CD1c-positive myeloid dendritic cell (primary cell): ENCODE measurements around the gene PPP3CA.

Source experiments
- DNase-seq: peaks from one replicate; pipeline ENCODE4 v3.0.0-alpha.2; 2016; ENCODE audit errors: extremely low spot score

Gene PPP3CA

DNA sequence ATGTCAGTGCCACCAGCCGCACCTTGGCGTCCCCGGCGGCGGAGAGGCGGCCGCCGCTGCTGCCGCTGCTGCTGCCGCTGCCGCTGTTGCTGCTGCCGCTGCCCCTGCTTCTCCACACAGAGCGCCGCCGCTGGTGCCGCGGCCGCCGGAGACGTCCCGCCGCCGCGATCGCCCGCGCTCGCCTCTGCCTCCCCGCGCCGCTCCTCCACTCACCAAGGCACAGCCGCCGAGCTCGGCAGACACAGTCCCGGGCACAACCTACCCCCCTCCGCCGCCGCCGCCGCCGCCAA, at the start of gene PPP3CA:
TSS of gene PPP3CA (minus strand) at position 260 of the 290 bp plus-strand sequence.
- no peak for DNase-seq

DNA sequence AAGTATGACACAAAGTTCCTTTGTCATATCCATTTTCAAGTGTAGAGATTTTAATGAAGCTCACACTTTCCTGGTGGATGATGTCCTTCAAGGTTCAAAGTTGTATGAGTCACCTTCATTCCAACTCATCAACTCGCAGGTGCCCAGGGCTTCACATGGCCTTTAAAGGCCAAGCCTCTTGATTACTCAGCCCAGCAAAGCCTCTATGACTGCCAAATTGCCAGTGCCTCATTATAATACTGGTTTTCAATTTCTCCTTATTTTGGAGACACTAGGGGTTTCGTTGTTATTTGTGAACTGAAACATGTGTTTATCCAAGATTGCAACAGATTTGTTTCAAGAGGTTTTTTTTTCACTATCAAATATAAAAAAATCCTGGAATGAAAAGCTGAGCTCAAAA, 45.9 kb upstream of the PPP3CA start:
- no peak for DNase-seq

DNA sequence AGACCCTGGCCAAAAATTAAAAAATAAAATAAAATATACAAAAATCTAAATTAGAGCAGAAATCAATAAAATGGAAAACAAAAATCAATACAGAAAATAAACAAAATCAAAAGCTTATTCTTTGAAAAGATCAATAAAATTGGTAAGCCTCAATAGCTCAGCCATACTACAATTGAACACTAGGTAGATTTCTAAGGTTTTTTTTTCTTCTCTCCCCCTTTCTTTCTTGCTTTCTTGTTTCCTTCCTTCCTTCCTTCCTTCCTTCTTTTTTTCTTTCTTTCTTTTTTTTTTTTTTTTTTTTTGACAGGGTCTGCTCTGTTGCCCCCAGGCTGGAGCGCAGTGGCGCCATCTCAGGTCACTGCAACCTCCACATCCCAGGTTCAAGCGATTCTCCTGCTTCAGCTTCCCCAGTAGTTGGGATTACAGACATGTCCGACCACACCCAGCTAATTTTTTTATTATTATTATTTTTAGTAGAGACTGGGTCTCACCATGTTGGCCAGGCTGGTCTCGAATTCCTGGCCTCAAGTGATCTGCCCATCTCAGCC, 23.4 kb upstream of the PPP3CA start:
- no peak for DNase-seq

DNA sequence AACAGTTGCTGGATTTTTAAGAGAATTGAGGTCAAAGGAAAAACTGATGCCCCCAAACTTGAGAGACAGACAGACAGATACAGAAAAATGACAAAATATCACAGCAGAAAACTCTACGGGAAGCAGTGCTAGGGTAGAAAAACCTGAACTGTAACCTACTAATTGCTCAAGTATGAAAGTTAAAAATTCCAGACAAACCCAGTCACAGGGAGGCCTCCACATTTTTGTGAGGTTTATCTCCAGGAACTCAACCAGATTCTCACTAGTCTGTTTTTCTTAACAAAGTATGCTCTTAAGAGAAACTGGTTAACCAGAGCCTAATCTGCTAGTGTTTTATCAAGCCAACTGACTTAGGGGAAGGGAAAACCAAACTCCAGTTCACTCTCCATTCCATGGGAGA, 19.9 kb upstream of the PPP3CA start:
- DNase-seq = no peak

DNA sequence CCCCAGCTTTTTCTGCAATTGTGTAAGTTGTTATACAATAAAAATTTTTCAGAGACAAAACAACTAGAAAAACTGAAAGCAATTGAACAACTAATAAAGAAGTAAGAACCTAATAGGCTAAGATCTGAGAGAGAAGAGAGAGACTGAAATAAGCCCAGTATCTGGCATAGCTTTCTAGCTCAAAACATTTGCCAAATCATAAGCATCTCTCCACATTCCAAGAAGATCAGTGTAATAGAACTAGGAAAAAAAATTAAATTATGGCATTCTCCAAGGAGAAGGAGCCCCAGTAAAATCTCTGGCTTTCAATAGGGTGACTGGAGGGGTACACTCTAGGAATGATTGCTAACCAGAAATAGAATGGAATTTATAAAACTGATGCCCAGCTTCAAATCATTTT, 19.0 kb upstream of the PPP3CA start:
- DNase-seq = no peak

DNA sequence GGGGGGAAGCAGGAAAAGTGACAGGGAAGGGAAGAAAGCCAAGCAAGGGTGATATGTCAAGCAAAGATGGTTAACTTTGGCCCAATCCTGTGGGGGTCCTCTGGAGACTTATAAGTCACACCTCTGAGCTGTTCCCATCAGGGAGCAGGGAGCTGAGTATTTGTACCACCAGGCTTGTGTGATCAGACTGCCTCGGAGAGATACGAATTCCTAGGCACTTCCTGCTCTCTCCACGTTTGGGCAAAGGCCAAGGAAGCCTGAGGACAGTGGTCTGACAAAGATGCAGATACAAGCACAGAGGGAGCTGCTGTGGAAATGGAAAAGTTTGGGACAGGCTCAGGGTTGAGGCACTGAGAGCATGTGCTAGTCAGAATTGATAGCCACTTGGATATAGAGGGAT, 10.4 kb upstream of the PPP3CA start:
- no peak for DNase-seq

DNA sequence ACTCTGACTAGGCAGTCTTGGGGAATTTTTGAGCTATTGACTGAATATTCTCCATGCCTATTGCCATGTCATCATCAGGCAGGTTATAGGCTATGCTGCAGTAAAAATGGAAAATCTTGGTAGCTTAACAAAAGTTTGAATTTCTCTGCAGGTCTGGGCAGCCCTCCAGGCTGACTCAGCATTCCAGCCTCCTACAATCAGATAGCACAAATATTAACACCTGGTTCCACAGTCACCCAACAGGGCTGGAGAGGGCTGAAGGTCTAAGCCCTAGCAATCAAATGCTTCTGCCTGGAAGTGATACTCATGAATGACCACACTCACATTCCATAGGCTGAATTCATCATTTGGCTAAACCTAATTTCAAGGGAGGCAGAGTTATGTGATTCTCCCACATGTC, 9.6 kb upstream of the PPP3CA start:
- DNase-seq = no peak

DNA sequence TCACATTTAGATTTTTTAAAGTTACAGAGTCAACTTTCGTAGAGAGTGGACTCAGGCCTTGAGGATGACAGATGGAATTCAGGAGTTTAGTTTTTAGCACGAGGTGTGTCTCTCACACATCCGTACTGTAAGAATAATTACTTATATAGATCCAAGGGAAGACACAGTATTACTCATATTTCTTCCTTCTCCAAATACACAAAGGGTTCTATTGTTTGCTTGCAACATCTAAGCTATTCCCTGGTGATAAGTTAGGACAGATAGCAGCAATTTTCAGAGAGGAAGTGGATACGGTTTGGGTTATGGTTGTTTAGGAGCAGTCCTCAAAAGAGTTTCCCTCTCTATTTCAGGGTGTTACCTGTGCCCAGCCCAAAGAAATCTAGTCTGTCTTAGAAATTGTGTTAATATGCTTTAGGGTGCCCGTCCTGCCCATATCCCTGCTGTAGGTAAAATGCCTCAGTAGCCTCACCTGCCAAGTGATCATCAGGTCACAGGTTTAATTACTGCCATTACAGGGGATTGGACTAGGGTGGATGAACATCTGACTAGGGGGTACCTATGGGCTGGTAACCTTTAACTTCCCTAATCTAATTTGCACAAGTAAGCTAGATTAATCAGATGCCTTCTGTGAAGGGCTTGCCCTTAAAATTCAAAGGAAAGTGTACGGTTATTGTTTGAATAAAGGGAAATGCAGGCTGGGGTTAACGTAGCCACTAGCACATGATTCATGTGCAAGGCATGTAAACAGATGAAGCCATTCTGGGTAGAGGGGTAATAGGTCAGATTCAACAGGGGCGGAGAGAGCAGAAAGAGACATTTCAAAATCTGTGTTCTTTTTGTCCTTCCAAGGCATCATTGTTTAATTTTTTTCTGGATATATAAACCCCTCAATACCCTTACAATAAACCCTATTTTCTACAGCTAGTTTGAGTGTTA, 8.7 kb upstream of the PPP3CA start:
- DNase-seq = no peak

DNA sequence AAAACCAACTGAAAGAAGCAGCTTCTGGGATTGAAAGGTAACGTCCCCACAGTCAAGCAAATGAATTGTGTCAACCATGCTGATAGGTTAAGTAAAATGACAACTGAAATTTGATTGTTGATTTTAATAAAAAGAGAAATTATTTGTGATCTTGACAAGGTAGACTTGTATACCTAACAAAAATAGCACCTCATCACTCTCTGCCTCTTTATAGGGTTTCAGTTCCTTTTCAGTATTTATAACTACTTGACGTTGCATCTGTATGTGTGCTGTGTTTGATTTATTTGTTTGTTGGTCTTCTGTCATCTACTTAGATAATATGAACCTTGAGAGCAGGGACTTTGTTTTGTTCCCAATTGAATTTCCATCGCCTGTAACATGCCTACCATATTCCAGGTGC, 7.9 kb upstream of the PPP3CA start:
- no peak for DNase-seq

DNA sequence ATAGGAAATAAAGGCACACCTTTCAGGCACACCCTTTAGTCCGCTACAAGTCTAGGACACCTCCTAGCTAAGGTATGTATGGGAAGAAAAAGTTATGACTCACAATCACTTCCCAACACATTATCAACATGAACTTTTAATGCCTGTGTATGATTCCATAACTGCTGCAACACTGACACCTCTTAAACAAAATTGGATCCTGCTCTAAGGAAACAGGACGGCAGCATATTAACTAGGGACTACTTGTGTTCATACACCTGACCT, 2.4 kb upstream of the PPP3CA start:
- no peak for DNase-seq

DNA sequence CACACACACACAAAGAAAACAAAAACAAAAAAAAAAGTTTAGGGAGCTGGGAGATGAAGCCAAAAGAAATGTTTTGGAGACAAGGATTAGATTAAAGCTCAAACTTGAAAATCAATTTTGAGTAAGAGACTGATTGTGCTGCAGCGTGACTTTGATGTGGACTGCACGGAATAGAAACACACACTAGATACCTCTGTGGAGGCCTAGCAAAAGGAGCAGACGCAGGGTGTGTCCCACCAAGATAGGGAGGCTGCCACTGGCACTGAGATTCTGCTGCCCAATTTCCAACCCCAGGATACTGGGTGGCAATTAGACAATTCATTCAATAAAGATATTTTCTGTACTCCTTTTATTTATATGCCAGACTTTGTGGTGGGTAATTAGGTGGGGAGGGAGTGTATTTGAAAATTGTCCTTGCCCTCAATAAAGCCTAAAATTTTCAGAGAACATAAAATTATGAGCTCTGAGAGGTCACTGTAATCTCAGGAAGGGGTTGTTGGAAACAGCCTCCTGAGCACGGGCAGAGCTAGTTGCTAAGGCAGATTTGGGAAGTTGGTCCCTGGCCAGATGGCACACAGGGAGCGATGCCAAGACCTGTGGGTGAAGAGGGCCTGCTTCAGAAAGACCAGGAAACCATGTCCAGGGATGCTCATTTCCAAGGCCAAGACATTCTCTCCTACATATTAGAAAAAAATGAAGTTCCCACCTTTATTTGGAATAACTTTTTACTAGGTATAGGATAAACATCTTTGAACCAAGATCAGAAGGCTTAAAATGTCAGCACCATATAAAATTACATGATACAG, 1.9 kb upstream of the PPP3CA start:
- peak; percentile 32 for DNase-seq

DNA sequence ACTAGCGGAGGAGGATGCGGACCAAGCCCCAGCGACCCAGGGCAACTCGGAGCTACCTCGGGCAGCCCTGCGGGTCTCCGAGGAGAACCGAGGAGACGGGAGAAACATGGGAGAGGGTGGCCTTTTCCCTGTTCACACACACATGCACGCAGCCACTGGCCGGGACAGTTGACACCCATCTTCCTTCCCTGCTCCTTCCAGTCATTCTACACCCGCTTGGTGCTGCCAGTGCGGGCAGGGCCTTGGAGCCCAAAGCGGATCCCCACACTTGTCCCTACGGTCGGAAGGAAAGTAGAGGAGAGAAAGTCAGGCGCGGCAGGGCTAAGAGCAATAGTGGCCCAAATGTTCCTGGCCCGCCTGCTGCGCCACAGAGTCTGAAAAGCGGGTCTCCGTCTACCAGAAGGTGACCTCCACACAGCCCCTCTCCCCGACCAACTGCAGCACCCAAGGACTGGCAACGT, 1.1 kb upstream of the PPP3CA start:
- DNase-seq = no peak

DNA sequence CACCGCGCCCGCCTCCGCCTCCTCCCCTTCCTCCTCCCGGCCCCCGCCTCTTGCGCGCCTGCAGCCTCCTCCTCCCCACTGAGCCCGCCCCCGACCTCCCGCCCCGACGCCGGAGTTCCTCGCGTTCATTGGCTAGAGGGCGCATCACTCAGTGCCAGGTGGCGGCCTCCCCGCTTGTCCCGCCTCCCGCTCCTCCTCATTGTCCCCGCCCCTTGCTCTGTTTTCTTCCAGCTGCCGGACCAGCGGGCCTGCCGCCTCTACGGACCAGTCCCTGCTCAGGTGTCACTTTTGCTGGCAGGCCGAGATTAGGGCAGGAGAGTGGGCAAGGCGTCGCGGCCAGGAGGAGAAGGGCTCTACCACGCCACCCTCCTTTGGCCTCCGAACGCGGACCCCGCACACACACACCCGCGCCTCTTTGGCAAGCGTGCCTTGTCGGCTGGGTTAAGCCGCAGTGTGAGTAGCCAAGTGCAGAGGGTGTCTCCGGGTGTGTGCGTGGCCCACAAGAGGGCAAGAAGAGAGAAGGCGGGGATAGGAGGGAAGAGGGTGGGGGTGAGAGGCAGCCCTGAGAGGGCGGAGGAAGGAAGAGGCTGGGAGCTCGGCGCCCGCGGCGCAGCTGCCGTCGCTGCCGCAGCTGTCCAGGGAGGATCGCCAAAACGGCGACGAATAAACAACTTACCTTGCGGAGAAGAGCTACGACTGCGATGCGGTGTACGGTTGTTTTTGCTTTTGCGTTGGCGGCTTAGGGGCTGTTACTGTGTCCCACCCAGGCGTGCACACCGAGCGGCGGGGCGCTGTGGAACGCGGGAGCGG, 436 bp upstream of the PPP3CA start:
- DNase-seq = peak; percentile 98

DNA sequence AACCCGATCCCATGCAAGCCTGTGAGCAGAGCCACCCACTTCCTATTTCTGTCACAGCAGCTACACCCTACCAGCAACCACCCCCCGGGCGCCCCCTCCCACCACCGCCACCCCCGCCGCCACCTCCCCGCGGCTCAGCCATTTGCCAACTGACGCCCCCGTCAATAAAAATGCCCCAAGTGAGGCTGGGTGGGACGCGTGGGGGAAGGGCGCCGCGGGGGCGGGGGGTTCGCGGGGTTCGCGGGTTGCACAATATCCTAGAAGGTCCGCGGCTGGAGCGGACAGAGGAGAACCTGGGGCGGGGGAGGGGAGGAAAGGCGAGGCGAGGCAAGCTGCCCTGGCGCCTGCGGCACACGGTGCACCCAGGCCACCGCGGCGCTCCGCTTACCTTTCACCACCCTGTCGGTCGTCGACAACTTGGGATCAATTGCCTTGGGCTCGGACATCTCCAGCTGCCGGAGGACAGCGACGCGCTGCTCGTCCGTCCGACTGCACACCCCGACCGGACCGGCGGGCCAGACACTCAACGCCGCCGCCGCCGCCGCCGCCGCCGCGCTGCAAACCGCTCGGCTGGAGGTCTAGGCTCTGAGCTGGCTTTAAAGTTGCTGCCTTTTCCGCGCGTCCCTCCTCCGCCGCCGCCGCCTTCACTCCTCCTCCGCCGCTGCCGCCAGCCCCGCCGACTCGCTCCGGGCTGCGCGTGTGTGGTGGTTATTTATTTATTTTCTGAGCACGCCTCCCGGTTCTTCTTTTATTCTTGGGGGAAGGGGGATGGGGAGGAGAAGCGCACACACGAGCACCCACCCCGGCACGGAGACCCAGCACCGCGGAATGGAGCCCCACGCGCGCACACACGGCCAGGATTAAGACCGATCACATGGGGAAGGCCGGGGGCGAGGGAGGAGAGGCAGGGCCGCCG, 717 bp downstream of the PPP3CA start:
- peak; percentile 76 for DNase-seq

DNA sequence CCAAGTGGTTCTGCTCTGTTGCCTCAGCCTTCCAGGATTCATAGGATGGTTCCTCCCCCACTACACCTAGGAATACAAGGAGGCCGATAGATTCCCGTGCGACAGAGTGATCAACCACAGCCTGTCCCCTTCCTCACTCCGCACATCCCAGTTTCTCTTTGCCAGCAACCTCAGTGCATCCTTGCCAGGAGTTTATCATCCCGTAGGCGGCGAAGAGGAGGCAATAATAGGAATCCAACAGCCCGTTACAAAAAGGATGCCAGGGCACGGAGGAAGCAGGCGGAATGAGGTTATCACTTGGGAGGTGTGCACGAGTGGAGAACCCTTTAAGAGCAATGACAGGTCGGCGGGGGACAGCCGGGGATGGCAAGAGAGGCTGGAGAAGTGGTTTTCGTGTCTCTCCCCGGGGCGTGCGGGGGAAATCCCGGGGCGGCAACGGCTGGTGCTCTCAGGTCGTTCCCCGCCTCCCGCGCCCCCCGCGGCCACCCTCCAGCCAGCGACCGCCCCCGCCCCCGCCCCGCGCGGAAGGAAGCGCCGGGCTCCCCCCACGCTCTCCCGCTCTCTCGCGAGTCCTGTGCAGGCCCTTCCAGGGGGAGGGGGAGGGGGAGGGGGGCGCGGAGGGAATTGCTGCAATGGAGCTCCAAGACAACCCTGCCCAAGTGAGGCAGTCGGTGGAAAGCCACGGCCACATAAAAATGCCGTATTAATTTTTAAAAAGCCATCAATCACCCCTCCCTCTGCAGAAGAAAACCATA, 1.6 kb downstream of the PPP3CA start:
- peak; percentile 50 for DNase-seq

DNA sequence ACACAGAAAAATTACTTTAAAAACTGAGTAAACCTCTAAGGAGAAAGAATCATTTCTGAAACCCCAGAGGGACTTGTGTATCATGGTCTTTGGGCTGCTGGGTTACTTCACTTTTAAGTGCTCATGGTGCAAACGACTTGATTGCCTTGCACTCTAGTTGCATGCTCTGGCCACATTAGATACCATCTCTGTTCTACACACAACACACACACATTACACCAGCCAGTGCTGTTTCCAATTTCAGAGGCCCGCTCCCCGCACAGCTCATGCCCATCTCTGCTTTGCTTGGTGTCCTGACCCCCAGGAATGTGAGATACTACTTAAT, 2.1 kb downstream of the PPP3CA start:
- no peak for DNase-seq

DNA sequence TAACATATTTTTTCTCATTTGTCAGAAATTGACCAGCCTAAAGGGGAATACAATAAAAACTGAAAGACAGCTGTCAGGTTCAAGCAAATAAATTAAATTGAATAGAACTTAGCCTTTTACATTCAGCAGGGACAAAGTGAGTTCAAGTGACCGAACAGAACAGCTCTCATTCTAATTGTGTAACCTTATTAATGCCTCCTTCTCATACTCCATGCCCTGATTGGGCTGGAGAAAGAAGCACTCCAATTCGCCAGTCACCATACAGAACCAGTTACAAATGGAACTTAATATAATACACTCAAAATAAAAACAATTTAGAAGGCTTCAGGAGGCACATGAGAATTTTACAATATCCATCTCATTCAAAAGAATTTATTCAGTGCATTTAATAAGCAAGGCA, 8.0 kb downstream of the PPP3CA start:
- DNase-seq = no peak

DNA sequence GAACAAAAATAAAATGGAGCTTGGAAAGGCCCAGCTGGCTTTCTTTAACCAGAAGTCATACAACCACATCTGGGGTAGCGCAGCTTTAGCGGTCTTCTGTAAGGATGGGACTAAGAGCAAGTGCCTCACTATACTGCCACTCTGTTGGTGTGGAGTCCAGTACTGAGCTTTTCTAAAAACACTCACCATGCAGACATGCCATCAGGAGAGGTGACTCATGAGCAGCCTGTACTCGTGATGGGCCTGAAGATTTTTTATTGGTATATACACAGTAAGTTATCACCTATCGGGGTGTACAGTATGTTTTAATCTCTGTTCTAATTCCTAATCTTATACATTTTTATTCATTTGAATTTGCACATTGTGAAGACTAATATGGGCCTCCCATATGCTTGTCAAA, 9.6 kb downstream of the PPP3CA start:
- DNase-seq = no peak

DNA sequence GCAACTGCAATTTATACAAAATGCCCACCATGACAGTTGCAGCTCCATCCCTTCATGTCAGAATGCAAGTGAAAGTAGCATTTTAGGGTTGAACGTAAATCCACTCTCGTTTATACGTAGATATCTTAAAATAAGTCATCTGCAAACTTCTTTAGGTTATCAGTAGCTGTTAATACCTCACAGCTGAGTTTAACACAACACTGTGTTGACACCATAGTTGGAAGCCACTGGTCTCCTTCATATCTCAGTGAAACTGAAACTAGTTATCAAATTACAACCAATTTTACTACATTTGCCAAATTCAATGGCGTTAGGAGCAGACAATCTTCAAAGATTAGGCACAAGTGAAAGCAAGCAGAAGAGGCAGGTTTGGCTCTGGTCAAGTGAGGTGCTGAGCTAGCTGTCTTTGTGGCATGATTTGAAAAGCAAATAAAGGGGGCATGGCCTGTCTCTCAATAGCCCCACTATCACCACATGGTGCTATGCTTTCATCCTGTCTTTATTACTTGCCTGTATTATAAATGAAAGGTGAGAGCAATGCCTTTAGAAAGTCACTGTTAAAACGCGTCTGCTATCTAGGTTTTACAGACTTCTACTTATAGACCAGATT, 12.3 kb downstream of the PPP3CA start:
- DNase-seq = no peak

DNA sequence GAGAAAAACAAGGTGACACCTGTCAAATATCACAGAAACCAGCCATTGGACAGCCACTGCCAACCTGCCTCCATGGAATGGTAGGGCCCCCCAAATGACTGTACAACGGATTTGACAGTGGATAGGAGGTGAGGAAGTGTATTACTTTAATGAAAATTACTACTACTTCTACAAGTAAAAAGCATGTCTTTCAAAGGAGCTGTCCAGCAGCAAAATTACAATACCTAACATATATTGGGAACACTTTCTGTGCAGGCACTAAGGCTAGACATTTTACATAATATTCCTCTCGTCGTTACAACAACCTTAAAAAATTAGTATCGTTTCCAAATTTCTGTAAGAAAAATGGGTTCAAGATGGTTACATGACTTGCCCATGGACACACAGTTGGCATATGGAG, 14.9 kb downstream of the PPP3CA start:
- DNase-seq = no peak
